GM10847 (cell line): ENCODE measurements around the gene SH3BP5L.

Experiments
- POLR2A ChIP-seq: IDR thresholded peaks from 2 replicates; pipeline ENCODE4 v1.6.1; 2011; ENCODE audit not compliant: insufficient read length; ENCODE audit errors: extremely low read depth

Gene SH3BP5L

DNA sequence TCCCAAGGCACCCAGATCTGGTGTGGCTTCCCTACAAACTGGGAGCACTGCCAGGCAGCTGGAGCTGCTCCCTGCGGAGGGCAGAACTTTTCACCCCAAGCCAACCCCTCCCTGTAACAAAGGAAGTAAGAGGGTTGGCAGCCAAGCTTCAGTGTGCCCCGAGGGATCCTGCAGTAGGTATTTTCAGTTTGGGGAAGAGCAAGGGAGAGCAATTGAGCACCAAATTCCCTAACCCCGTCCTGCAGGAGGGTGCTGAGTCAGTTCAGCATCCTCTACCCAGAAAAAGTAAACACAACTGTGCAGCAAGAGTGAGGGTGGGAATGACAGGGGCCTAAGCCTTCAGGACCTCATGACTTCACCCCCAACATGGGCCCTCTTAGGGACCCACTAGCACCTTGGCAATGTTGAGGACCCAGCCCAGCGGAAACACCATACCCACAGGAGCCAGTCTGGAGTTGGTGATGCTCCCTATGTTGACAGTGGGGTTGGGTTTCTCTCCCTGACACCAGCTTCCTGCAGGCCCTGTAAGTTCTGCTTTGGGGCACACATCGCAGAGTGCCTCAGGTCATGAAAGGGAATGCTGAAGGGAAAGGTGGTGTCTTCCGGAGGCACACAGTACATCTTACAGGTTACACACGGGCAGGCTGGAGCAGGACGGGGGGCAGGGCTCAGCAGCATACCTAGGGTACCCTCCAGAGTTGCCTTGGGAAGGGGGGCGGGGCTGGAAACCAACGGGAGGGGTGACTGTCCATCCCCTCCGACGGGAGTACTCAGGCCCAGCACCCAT is 14.8 kb downstream of the SH3BP5L start:
- no peak for TF ChIP-seq POLR2A

DNA sequence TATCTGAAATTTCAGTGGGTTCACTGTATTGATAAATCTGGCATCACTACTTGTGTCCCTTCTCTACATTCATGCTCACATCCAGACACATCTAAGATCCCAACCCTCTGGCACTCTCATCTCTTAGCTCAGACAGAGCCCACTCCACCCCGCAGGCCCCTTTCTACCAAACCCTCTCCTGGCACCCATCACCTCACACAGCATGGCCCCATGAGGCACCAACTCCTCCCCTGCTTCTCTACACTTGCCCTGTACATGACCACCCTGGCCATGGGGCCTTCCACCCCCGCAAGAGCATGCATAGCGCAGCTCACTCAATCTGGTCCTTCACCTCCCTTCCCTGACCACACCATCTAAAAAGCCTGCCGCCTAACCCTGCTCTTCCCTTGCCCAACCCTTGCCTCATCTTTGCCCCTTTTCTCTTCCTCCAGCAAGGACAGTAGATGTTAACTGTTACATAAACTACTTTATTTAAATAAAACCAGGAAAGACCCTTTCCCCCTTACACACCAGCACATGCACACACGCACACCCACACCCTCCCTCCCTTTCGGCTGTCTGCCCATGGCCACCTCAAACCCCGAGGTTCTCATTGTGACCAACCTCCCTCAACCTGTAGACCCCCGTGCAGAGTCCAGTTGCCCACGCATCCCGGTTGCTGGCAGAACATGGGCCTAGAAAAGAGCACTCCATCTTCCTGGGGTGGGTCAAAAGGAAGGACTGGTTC is 15.6 kb downstream of the SH3BP5L start:
- no peak for TF ChIP-seq POLR2A

DNA sequence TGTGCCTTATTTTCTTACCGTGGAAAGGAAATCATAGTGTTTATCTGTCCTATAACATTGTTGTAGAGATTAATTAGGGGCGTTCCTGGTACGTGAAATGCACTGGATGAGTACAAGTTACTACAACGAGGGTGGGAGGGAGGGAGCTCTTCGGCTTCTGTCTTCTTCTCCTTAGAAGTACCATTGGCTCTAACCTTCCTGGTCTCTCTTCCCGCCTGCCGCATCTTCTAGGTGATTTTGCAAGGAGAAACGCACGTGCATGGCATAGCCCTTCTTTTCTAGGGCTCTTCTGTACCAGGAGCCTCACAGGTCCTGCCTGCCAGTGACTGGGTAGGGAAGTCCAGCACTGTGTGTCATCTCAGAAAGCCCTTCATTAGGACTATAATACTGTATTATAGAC is 16.8 kb downstream of the SH3BP5L start:
- TF ChIP-seq POLR2A: no peak

DNA sequence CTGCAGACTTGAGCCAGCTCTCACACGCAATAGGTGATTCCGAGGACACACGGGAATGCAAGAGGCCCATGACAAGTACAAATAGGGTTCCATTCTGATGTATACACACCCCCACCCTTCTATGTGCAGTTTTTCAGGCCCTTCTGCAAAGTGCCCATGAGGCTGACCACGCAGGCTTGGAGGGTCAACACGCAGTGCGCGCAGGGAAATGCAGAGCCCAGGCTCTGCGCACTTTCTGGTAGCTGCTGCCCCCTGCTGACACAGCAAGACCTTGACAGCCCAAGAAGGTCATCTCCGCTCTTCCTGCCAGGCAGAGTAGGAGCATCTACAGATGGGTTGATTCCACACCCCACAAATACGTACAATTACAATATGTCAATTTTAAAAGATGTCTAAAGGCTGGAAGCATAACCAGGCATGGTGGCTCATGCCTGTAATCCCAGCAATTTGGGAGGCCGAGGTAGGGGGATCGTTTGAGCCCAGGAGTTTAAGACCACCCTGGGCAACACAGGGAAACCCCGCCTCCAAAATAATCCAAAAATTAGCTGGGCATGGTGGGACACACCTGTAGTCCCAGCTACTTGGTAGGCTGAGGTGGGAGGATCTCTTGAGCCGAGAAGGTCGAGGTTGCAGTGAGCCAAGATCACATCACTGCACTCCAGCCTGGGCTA is 18.5 kb downstream of the SH3BP5L start:
- no peak for TF ChIP-seq POLR2A

DNA sequence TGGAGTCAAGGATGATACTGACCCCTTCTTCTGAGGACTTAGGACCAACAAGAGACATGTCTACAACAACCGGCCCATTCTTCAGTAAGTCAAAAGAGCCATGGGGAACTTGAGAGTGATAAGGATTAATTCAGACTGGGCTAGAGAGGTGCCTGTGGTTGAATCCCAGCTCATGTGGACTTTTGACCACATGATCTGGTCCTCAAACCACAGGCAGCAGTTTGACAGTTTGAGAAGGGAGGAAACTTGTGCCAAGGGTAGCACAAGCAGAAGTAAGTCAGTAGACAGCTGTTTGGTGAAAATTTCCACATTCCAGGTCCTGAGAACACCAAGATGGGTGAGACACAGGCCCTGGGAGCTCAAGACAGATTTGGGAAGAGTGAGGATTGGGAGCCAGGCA is 19.8 kb downstream of the SH3BP5L start:
- no peak for TF ChIP-seq POLR2A

DNA sequence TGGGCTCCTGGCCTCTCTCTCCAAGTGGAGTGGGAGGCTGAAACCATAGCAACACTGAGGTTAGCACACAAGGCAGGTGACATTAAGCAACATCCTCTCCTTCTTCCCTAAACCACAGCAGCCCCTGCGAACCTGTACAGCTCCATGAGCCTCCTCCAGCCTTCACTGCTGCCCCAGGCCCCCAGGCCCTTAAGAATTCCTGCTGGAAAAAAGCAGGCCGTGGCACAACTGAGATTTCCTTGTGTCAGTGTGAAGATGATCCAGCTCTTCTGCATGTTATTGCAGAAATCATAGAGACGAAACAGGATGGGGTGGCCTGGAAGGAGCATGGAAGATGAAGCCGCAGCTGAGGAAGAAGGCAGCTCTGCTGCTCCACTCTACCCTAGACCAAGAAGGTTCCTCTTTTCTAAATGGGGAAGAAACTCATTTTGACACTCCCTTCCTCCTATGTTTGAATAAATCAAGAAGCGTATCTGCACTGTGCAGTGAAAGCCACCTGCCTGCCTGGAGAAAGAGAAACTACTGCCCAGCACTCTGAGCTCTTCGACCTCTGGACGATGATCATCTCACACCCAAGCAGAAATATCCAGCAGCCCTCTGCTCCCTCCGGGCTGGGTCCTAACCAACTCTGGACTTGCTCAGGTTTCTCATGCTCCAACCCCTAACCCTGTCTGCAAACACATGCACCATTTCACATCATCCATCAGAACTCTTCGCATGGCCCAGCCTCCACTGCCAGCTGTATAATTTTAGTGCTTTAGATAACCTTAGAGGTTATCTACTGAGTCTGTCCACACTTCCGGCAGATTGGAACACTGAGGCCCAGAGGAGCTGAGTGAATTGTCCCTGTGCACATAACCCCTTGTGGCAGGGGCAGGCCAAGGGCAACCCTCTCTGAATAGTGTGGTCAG is 20.7 kb downstream of the SH3BP5L start:
- TF ChIP-seq POLR2A: no peak

DNA sequence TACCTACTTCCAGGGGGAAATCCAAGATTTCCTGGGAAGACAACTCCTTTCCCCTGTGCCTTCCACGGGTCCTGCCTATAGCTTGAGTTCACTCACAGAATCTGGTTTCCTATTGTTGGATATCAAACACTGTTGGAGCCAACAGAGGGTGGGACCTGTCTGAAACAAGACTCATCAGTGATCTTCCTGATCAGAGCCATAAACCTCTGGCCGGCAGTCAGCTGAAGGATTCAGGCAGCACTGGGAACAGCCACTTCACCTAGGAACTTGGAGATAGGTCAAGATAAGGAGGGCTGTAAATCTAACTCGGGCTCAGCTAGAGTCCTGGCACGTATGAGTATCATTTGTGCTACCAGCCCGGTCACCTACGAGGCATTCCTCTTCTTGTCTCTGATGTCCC is 23.3 kb downstream of the SH3BP5L start:
- TF ChIP-seq POLR2A: no peak

DNA sequence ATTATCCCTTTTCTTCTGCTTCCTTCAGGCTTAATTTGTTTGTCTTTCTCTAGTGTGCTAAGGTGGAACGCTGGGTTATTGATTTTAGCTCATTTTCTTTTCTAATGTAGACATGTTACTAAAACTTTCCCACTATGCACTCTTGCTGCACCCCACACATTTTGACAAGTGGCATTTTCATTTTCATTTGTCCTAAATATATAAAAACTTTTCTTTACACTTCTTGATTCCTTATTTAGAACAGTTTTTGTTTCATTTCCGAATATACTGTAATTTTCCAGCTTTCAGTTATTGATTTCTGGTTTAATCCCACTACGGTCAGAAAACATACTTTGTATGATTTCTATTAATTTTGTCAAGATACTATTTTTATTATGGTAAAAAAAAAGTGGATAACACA is 25.3 kb downstream of the SH3BP5L start:
- TF ChIP-seq POLR2A: no peak

DNA sequence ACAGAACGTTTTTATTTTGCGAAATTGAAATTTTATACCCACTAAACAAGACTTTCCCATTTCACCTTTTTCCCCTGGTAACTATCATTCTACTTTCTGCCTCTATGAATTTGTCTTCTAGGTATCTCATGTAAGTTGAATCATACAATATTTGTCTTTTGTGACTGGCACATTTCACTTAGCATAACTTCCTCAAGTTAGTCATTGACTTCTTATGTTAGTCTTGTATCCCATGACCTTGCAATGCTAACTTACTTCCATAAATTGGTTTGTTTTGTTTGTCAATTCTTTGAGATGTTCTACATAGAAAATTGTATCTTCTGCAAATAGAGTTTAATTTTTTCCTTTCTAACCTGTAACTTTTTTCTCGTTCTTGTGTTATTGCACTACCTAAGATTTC is 26.9 kb downstream of the SH3BP5L start:
- no peak for TF ChIP-seq POLR2A

DNA sequence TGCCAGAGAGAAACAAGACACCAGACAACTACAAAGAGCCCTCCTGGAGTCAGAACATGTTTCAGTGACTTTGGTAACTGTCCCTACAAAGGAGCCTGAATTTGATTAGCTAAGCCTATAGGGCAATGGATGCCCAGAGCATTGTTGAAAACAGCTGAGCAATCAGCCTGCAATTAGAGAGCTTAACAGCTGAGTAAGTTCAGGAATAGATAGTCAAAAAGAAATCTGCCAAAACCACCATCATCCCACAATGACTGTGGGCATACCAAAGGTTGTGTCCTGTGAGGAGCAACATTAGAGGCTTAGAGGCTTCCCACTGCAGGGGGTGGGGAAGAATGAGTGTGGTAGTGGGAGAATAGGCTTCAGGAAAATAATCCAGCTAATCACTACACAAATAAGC is 32.1 kb downstream of the SH3BP5L start:
- TF ChIP-seq POLR2A: no peak

DNA sequence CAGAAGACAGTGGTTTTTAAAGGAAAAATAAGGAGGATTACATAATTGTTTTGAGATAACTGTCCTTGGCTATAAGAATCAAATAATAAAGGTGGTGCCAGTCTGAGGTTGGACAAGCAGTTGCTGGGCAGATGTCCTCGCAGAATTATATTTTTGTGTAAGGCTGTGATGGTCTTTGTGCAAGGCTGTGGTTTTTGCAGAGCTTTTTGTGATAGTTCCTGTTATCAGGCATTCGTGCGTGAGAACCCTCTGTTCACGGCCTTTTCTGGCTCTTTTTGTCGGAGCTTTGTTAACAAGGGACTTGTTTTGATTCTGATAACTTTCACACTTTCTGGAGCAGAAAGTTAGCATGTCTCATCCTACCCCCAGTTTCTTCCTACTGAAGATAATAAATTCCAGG is 33.4 kb downstream of the SH3BP5L start:
- no peak for TF ChIP-seq POLR2A

DNA sequence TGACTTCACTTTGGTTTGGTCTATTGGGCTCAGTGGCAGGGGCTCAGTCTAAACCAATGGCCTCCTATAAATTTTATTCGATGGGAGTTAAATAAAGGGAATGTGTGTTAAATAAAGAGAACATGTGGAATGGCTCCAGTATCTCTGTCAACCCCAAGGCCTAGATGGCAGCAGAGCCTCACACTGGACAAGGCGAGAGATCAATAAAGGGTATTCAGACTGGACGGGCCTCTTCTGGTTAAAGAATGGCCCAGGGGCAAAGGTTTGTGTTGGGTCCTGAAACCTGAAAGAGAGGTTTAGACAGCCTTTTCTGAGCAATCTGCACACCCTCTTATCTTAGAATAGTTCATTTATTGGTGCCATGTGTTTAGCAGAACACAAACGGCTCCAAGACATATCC is 34.7 kb downstream of the SH3BP5L start:
- no peak for TF ChIP-seq POLR2A

DNA sequence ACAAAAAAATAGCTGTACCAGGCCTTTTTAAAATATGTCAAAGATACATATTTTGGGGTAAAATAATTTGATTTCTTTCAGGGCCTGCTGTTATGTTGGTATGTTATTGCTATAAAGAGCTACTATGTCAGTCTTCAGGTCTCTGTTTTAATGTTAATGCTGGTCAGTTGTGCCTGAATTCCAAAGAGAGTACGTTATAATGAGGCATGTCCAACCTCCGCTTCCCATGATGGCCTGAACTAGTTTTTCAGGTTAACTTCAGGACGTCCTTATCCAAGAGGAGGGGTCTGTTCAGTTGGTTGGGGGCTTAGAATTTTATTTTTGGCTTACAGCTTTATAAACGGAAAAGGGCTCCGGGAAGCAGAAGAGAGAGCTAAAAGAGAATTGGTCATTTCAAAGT is 35.3 kb downstream of the SH3BP5L start:
- no peak for TF ChIP-seq POLR2A

DNA sequence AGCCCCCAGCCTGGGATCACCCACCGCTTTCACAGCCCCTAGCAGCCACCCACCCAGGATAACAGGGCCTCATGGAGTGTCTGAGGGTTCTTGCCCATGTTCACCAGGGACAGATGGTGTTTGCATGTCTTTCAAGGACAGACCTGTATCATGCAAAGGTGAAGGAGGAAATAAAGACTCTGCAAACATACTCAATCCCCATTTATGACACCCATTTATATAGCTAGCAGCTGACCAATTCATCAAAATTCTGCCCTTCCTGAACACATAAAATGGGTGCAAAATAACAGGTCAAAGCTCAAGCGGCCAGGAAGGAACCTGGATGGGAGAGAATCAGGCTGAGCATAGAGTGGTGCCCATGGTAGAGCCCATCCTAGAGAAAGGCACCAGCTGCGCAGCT is 37.4 kb downstream of the SH3BP5L start:
- TF ChIP-seq POLR2A: no peak

DNA sequence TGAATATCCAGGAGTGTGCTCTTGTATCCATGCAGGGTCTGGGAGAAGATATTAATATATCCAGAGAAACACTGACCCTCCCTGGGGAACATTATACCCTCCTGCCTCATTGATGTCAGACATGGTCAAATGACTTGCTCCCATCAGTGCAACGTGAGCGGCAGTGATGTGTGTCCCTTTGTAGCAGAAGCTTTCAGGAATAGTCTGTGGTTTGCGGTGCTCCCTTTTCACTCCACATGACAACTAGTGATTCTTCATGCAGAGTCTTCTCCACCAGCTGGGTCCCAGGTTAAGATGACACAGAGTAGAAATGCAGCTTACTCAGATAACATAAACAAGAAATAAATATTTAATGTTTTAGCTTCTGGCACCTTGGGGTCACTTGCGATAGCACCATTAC is 38.3 kb downstream of the SH3BP5L start:
- TF ChIP-seq POLR2A: no peak
